DMS79 (cell line): ENCODE results near the gene KPNA4.
"Not testable (repeated sequence)": the region's sequence is repeated elsewhere in the genome, so short reads cannot be mapped to it uniquely, and the experiment has no call there.

Experiments used
- DNase-seq: peaks from one replicate; lab custom pipeline; 2025; lab: John Stamatoyannopoulos, UW

KPNA4 gene

GRCh38 chr3:160486459-160486869, 78.9 kb downstream of the KPNA4 start:
- peak; percentile 4 for DNase-seq

- DNase-seq: no peak
Observed at GRCh38 chr3:160482796-160483195, 82.6 kb downstream of the KPNA4 start.

GRCh38 chr3:160481856-160482255, 83.5 kb downstream of the KPNA4 start:
- DNase-seq: no peak

- DNase-seq: no peak
Observed at GRCh38 chr3:160480931-160481330, 84.4 kb downstream of the KPNA4 start.

GRCh38 chr3:160479376-160479775, 86.0 kb downstream of the KPNA4 start:
- DNase-seq: no peak

- DNase-seq: no peak
Observed at GRCh38 chr3:160478338-160478737, 87.0 kb downstream of the KPNA4 start.

GRCh38 chr3:160477750-160478149, 87.6 kb downstream of the KPNA4 start:
- DNase-seq: no peak

GRCh38 chr3:160475884-160476283, 89.5 kb downstream of the KPNA4 start:
- DNase-seq: no peak

- no peak for DNase-seq
Observed at GRCh38 chr3:160475153-160475552, 90.2 kb downstream of the KPNA4 start.

GRCh38 chr3:160474416-160474838, 90.9 kb downstream of the KPNA4 start:
- DNase-seq: no peak

- DNase-seq: no peak
Observed at GRCh38 chr3:160473978-160474377, 91.4 kb downstream of the KPNA4 start.

GRCh38 chr3:160473221-160473620, 92.2 kb downstream of the KPNA4 start:
- no peak for DNase-seq

- DNase-seq: no peak
Observed at GRCh38 chr3:160472344-160472743, 93.0 kb downstream of the KPNA4 start.

- no peak for DNase-seq
Observed at GRCh38 chr3:160471892-160472291, 93.5 kb downstream of the KPNA4 start.

- DNase-seq: no peak
Observed at GRCh38 chr3:160470181-160470580, 95.2 kb downstream of the KPNA4 start.

GRCh38 chr3:160464971-160465370, 100.4 kb downstream of the KPNA4 start:
- DNase-seq: no peak

- no peak for DNase-seq
Observed at GRCh38 chr3:160464321-160464720, 101.0 kb downstream of the KPNA4 start.

- no peak for DNase-seq
Observed at GRCh38 chr3:160460033-160460432, 105.3 kb downstream of the KPNA4 start.

- DNase-seq: no peak
Observed at GRCh38 chr3:160459450-160459970, 105.9 kb downstream of the KPNA4 start.

GRCh38 chr3:160458151-160458550, 107.2 kb downstream of the KPNA4 start:
- no peak for DNase-seq

- no peak for DNase-seq
Observed at GRCh38 chr3:160455846-160456245, 109.5 kb downstream of the KPNA4 start.

- no peak for DNase-seq
Observed at GRCh38 chr3:160454995-160455394, 110.4 kb downstream of the KPNA4 start.

GRCh38 chr3:160452251-160452650, 113.1 kb downstream of the KPNA4 start:
- not testable (repeated sequence) for DNase-seq

GRCh38 chr3:160451602-160452001, 113.8 kb downstream of the KPNA4 start:
- DNase-seq: no peak

GRCh38 chr3:160450846-160451245, 114.5 kb downstream of the KPNA4 start:
- DNase-seq: no peak
